Limb (tissue), 2 donors: Measurements from ENCODE around the gene FBLN2.

ENCODE experiments used
- DNase-seq, 2 donors: peaks; one replicate each; pipeline ENCODE4 v3.0.0-alpha.2; 2016; ENCODE audit errors: extremely low spot score in 2 of 2

FBLN2 gene

DNA sequence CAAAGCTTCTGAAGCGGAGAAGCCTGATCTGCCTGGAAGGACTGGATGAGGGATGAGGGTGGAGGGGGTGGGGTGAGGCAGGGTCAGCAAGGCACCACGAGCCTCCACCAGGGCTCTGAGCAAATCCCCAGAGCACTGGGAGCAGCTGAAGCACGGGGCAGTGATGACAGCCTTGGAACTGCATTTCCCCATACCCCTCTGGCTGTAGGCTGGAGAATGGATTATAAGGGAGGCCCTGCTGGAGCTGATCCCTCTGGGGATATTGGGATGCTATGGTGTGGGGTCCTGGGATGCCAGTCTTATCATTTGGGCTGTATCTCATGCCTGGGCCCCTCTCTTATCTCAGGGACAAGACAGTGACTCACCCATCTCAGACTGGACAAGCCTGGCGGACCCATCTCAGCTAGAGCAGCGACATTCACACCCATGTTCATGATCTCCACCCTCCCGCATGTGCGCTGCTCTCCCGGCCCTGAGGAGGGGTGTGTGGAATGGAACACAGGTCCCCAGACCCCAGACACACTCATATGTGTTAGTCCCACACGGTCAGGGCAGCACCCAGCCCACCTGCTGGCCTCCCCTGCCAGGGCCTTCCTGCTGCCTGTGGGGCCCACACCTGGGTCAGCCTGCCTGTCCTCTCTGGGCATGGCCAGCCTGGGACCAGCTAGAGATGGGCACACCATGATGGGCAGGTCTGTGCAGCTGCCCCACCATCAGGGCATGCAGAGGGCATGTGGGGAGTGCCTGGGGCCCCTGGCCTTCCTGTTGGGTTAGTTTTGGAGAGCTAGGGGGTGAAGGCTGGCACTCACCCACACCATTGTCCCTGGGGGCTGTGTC lies 97.1 kb downstream of the FBLN2 start:
- DNase-seq: no peak

GRCh38 chr3:13647298-13648059 lies 98.6 kb downstream of the FBLN2 start:
- no peak for DNase-seq

DNA sequence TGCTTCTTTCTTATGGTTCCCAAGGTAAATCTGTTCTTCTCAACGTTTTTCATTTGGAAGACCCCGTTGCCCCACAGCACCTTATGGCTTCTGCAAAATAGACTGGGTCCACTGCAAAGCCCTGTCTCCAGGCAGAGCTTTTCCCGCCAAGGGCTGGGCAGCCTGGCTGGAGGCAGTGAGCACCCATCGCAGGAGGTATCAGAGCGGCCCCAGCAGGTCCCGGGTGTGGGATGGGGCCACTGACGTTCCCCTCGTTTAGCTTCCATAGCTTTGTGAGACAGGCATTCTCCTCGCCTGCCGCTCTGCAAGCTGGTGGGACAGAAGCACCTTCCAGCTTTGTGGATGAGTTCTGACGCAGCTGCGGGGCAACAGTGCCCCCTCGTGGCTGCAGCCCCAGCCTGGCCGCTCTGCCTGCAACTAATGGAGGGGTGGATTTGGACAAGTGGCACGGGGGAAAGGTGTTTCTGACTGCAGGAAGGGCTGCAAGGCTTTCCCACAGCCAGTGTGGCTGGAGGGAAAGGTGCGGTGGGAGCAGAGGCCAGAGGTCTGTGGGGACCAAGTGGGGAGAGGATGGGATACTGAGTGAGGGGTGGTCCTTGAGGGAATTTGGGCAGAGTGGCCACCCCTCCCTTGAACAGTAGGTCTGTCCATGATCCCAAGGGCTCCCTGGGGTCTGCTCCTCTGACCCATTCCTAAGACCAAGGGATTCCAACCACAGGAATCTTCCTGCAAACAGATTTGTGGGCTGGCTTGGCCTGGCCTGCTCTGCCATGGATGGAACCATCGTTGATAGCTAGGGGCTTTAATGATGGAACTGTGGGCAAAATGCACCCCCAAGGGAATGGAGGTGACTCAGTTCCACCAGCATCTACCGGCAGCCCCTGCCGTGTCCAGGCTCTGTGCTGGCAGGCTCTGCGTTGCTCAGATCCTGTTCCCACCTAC lies 99.4 kb downstream of the FBLN2 start:
- DNase-seq: peak; percentile 84 to 96

DNA sequence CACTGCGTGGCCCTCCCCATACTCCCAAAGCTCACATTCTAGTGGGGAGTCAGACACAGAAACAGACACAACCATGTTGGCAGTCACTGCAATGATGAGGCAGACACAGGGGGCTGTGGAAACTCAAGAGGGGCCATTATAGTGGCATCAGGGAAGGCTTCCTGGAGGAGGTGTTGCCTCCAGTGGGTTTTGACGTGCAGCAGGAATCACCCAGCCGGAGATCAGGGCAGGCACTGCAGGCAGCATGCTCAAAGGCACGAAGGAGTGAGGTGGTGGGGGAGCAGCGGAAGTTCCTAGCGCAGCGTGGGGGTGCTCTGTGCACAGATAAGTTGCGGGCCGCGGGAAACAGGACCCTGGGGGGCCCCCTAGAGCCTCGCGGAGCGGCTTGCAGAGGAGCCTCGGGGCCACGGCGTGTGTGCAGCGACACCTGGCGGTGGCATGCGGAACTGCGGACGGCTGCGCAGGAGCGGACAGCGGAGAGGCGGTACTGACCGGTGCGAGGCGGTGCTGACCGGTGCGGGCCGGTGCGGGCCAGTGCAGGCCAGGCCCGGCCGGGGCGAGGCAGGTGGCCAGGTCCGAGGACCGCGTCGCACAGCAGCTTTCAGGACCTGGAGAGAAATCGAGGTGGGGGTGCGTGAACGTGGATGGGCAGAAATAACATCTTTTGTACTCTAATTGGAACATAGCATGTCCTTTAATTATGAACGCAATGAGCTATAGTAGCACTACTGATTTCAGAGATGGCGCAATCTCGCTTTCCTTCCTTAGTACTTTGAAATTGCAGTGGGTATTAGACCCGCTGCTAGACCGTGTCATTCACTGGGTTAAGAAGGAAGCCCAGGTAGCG lies 101.5 kb downstream of the FBLN2 start:
- DNase-seq: peak; percentile 49 to 89

GRCh38 chr3:13651057-13651400 lies 102.1 kb downstream of the FBLN2 start:
- DNase-seq: no peak

DNA sequence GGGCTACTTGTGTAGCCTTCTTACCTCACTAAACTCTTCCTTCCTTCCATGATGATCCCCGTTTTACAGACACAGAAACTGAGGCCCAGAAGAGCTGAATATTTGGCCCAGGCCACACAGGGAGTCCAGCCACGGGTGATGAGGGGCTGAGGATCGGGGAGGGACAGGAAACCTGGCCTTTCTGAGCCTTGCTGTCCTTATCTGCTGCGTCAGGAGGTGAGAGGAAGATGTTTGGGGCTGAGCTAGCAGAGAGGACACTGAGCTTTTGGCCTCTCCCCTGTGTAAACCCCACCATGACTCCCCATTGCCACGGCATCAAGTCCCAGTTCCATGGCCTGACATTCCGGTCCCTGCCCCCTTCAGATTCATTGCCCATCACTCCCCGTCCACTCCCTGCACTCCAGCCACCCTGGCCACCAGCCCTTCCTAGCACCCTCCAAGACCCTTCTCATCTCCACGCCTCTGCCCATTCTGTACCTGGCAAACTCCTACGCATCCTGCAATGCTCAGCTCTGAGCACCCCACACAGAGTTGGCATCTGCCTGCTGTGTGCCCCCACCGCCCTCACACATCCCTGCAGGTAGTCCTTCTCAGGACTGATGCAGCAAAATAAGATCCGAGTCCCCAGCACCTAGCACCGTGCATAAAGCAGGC lies 103.0 kb downstream of the FBLN2 start:
- DNase-seq: no peak

- no peak for DNase-seq
Measured at GRCh38 chr3:13652728-13653127, 103.8 kb downstream of the FBLN2 start.

DNA sequence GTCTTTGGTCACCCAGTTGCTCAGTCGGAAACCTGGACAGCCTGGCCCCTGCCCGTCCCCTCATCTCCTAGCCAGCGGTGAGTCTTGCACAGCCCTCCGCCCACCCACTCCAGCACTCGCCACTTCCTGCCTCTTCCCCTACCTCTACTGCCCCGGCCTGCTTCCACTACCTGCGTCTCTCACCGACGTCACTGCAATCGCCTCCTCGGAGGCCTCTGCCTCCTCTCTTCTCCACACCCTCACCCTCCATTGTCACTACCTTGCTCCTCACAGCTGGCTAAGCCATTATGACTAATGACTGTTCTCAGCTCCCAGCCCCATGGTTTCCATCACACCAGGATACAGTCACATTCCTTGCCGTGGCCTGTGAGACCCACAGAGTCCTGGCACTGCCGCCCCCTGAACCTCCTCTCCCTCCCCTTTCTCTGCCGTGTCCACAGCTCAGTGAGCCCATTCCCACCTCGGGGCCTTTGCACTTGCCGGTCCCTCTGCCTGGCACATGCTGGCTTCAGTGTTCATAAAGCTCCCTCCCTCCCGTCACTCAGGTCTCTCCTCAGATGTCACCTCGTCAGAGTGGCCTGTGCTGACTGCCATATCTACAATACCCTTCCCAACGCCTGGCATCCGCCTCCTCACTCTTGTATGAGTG lies 104.8 kb downstream of the FBLN2 start:
- DNase-seq: no peak

- peak in 1 of 2 donors; percentile 58 for DNase-seq
Measured at GRCh38 chr3:13654330-13655060, 105.6 kb downstream of the FBLN2 start.

DNA sequence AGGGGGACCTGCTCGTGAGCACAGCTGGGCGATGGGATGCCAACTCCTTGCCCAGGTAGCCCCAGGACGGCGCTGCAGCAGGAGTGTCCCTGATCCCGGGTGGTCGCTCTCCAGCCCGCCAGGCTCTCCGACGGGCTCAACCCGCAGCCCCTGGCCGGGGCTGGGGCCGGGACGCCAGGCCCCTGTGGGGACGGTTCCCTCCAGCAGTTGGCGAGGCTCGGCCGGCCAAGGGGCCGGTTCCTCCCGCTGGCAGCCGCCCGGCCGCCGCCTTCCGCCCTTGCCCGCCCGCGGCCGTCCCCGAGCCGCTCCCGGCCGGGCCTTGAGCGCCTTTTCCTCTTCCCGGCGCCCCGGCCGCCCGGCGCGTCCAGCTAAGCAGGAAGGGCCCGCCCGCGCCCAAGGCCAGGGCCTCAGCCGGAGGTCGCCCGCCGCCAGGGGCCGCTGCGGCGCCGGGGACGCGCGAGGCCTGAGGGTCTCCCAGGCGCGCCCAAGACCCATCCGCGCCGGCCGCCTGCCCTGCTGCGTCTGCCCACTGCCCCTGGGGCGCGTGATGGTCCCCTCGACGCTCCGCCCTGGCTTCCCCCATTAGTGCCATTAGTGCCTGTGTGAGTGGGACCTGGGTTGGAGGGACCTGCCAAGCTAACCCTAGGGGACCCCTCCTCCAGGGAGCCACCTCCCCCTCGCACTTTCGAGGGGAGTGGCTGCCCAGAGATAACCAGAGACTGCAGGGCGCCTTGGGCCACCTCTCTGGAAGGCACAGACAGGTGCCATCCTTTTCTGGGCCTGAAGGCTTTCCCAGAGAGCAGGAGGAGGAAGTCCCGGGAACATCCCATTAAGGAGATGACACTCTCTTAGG lies 106.4 kb downstream of the FBLN2 start:
- peak; percentile 35 to 84 for DNase-seq

GRCh38 chr3:13656584-13657301 lies 107.8 kb downstream of the FBLN2 start:
- no peak for DNase-seq

GRCh38 chr3:13657660-13658435 lies 108.9 kb downstream of the FBLN2 start:
- peak in 1 of 2 donors; percentile 84 for DNase-seq

GRCh38 chr3:13658681-13659080 lies 109.8 kb downstream of the FBLN2 start:
- DNase-seq: no peak

DNA sequence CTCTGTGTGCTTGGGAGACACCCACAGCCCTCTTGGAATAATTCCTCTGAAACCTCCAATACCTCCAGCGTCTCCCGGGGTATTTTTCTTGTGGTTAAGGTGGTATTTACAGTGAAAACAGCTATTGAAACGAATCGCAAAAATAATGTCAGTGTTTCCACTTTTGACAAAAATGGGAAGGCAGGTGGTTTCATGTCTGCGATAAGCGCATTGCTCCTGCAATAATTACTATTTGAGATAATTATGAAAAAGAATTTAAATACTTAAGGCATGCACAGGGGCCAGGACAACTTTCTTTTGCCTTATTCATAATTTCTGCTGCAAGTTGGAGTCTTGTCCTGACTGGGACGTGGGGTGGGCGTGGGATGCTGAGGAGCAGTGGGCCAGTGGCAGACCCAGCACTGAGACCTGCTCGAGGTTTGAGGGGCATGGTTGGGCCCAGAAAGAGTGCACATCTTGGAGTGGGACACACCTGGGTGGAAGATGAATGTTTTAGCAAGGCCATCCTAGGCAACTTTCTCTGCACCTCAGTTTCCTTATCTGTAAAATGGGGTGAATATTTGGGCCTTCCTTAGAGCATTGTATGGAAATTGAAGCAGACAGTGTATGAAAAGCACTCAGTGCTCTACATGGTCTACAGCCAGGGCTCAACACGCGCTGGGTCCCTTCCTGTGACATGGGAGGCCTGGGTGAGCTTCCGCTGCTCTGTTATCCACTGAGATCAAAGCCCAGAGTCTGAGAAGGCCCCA lies 110.5 kb downstream of the FBLN2 start:
- DNase-seq: no peak

DNA sequence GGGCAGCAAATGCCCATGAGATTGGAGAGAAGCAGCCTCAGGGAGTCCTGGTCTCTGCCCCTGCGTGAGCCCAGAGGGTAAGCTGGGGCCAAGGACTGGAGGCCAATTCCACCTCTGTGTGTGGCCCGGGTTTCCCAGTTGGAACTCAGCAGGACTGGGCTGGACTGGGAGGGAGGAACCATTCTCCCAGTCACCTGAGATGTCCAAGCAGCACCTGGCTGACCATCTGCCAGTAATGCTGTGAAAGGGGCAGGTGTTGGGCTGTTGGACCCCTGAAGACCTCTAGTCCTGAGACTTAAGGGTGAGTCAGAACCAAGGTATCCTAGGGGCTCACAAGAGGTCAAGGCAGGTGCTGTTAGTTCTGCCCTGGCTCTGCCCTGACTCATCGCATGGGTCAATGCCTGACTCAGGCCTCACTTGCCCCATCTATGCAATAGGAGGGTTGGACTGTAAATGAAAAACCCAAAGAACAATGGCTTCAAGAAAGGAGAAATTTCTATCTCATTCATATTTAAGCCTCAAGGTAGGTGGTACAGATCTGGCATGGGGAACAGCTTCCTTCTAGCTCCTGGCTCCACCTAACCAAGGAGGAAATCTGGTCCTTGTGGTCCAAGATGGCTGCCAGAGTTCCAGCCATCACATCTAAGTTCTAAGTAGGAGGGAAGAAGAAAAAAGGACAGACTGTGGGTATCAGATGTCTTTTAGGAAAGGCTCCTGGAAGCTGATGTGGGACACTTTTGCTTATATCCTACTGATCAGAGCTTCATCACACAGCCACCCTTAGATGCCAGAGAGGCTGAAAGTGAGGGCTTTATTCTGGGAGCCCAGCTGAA lies 111.3 kb downstream of the FBLN2 start:
- no peak for DNase-seq
